Neural cell (in vitro differentiated cells): ENCODE measurements around the gene GGN. TPM values are rescaled to one million over a fixed set of nuclear protein-coding genes. Genes with fewer than 3 reads are reported as not detected.
A peak's percentile ranks its signal among the peaks of the same experiment; 100 is the strongest.

Experiments
- H2AFZ ChIP-seq: fragments of 200-600, 300-800 bp; sonication (generic), shearing (Covaris generic); 2 replicates; pipeline ENCODE4 v1.6.0; 2014; ENCODE audit warnings: low read depth, mild to moderate bottlenecking, antibody characterized with exemption, low read length, moderate library complexity
- H3F3A ChIP-seq: fragments of 200-600 bp; shearing (Covaris generic); 2 replicates; pipeline ENCODE4 v1.6.1; 2016; ENCODE audit warnings: mild to moderate bottlenecking, moderate library complexity, mixed read lengths, antibody characterized with exemption, low read length; ENCODE audit not compliant: insufficient read depth, poor library complexity, severe bottlenecking
- H3K27ac ChIP-seq: fragments of 200-600, 300-800 bp; sonication (generic), shearing (Covaris generic); 2 replicates; pipeline ENCODE4 v1.5.1; 2014; ENCODE audit warnings: mild to moderate bottlenecking, low read length, moderate library complexity
- H3K27me3 ChIP-seq: fragments of 300-800, 200-600 bp; sonication (generic), shearing (Covaris generic); 2 replicates; pipeline ENCODE4 v1.6.0; 2014; ENCODE audit warnings: mild to moderate bottlenecking, low read depth, low read length, moderate library complexity; ENCODE audit not compliant: insufficient read depth
- H3K36me3 ChIP-seq: fragments of 300-800, 200-600 bp; sonication (generic), shearing (Covaris generic); 2 replicates; pipeline ENCODE4 v1.5.1; 2014; ENCODE audit warnings: mild to moderate bottlenecking, antibody characterized with exemption, low read length, moderate library complexity; ENCODE audit not compliant: insufficient read depth
- H3K4me2 ChIP-seq: fragments of 300-800, 200-600 bp; sonication (generic), shearing (Covaris generic); 2 replicates; pipeline ENCODE4 v1.6.0; 2014; ENCODE audit warnings: mild to moderate bottlenecking, low read length
- H3K4me3 ChIP-seq: fragments of 300-800, 200-600 bp; sonication (generic), shearing (Covaris generic); 2 replicates; pipeline ENCODE4 v1.5.1; 2014; ENCODE audit warnings: mild to moderate bottlenecking, low read length, moderate library complexity
- H3K79me2 ChIP-seq: fragments of 200-600 bp; shearing (Covaris generic); replicated peaks from 2 replicates; pipeline ENCODE4 v1.6.0; 2014; ENCODE audit warnings: mild to moderate bottlenecking, low read length, moderate library complexity; ENCODE audit not compliant: insufficient read depth
- H3K9ac ChIP-seq: fragments of 300-800, 200-600 bp; sonication (generic), shearing (Covaris generic); 2 replicates; pipeline ENCODE4 v1.6.1; 2016; ENCODE audit warnings: mild to moderate bottlenecking, low read length, mixed read lengths
- H3K9me2 ChIP-seq: fragments of 200-600 bp; shearing (Covaris generic); 2 replicates; pipeline ENCODE4 v1.6.1; 2016; ENCODE audit warnings: mild to moderate bottlenecking, low read length, mixed read lengths; ENCODE audit not compliant: insufficient read depth
- H3K9me3 ChIP-seq: fragments of 200-600, 300-800 bp; sonication (generic), shearing (Covaris generic); 2 replicates; pipeline ENCODE4 v1.6.1; 2016; ENCODE audit warnings: mild to moderate bottlenecking, mixed run types, low read length, moderate library complexity, mixed read lengths
- H4K20me1 ChIP-seq: fragments of 200-600 bp; shearing (Covaris generic); 2 replicates; pipeline ENCODE4 v1.6.1; 2016; ENCODE audit warnings: mild to moderate bottlenecking, mixed run types; ENCODE audit not compliant: insufficient read depth
- EP300 ChIP-seq: fragments of 450-650 bp; conservative IDR thresholded peaks from 2 replicates; pipeline ENCODE4 v1.6.1; 2014; ENCODE audit warnings: antibody characterized with exemption, mild to moderate bottlenecking, moderate library complexity; ENCODE audit not compliant: poor library complexity, severe bottlenecking
- EZH2 ChIP-seq: fragments of 200-600, 300-800 bp; shearing (Covaris generic), sonication (generic); IDR thresholded peaks from 2 replicates; pipeline ENCODE4 v1.6.1; 2014; ENCODE audit warnings: antibody characterized with exemption, low read length, borderline replicate concordance, mild to moderate bottlenecking; ENCODE audit not compliant: insufficient read depth, poor library complexity, severe bottlenecking
- POLR2AphosphoS5 ChIP-seq: IDR thresholded peaks from 2 replicates; pipeline ENCODE4 v1.6.1; 2012
- REST ChIP-seq: IDR thresholded peaks from 2 replicates; pipeline ENCODE4 v1.6.1; 2012; ENCODE audit warnings: borderline replicate concordance
- SMC3 ChIP-seq: fragments of 450-650 bp; conservative IDR thresholded peaks from 2 replicates; pipeline ENCODE4 v1.6.1; 2014; ENCODE audit warnings: antibody characterized with exemption, mild to moderate bottlenecking, moderate library complexity; ENCODE audit not compliant: poor library complexity
- polyA plus RNA-seq: library from polyadenylated mRNA; depleted of rRNA; stranded (reverse); fragments of >200 nt; gene quantifications from 2 replicates; pipeline ENCODE4 v1.2.3, GENCODE V29; 2014
- TF ChIP-seq, protein P1 (sequence below): fragments of 450-650 bp; IDR thresholded peaks from 2 replicates; pipeline ENCODE4 v1.5.1; 2014; ENCODE audit warnings: antibody characterized with exemption, mild to moderate bottlenecking, moderate library complexity; ENCODE audit not compliant: poor library complexity, severe bottlenecking

The GGN gene
- polyA plus RNA-seq, 1 donor from 2014 or later = 0.21 TPM

DNA sequence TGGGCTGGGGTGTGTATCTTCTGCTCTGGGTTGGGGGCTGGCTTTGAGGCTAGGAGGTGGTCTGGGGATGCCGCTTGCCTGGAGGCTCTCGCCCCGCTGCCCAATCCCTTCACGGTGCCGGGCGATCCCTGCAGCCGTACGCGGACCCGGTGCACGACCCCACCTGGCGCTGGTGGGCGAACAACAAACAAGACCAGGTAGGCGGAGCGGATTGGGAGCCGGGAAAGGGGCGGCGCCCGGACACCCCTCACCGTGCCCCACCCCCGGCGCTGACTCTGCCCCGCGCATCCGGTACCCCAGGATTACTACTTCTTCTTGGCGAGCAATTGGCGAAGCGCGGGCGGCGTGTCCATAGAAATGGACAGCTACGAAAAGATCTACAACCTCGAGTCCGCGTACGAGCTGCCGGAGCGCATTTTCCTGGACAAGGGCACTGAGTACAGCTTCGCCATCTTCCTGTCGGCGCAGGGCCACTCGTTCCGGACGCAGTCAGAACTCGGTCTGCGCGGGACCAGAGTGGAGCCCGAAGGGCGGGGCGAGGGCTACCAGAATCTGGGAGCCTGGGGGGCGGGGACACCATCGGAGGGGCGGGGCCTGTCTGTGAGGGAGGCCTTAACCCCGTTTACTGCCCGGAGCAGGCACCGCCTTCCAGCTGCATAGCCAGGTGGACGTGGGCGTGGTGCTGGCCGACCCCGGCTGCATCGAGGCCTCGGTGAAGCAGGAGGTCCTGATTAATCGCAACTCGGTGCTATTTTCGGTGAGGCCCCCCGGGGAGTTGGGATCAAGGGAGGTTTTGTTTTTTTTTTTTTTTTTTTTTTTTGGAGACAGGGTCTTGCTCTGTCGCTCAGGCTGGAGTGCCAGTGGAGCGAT, 25.5 kb downstream of the GGN start:
- H3K9me3 ChIP-seq = no peaks in the 10 kb centered on the region
- TF ChIP-seq POLR2AphosphoS5 (peak; percentile 10), EP300 (no peak)
- H3K9ac ChIP-seq = peak overlapping the region; percentile 53
- H3K4me2 ChIP-seq = peak overlapping the region; percentile 78
- no peaks in the 10 kb centered on the region for H3K9me2 ChIP-seq
- peak overlapping the region; percentile 1 for H2AFZ ChIP-seq
- H3K36me3 ChIP-seq = no peaks in the 10 kb centered on the region
- H3F3A ChIP-seq = no peaks in the 10 kb centered on the region
- H3K27ac ChIP-seq = no peak overlapping the region
- peaks cover 23% of the 10 kb centered on the region for H3K27me3 ChIP-seq
- H3K79me2 ChIP-seq = no peaks in the 10 kb centered on the region
- peak overlapping the region; percentile 88 for H3K4me3 ChIP-seq
- no peaks in the 10 kb centered on the region for H4K20me1 ChIP-seq

- TF ChIP-seq, protein P1, sequence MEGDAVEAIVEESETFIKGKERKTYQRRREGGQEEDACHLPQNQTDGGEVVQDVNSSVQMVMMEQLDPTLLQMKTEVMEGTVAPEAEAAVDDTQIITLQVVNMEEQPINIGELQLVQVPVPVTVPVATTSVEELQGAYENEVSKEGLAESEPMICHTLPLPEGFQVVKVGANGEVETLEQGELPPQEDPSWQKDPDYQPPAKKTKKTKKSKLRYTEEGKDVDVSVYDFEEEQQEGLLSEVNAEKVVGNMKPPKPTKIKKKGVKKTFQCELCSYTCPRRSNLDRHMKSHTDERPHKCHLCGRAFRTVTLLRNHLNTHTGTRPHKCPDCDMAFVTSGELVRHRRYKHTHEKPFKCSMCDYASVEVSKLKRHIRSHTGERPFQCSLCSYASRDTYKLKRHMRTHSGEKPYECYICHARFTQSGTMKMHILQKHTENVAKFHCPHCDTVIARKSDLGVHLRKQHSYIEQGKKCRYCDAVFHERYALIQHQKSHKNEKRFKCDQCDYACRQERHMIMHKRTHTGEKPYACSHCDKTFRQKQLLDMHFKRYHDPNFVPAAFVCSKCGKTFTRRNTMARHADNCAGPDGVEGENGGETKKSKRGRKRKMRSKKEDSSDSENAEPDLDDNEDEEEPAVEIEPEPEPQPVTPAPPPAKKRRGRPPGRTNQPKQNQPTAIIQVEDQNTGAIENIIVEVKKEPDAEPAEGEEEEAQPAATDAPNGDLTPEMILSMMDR = peak; percentile 62
- TF ChIP-seq REST (no peak), POLR2AphosphoS5 (no peak), SMC3 (no peak), EZH2 (no peak)
- H3K27me3 ChIP-seq = peaks cover 23% of the 10 kb centered on the region
- peak overlapping the region; percentile 53 for H3K9ac ChIP-seq
- H3K36me3 ChIP-seq = no peaks in the 10 kb centered on the region
- H2AFZ ChIP-seq = no peak overlapping the region
- H3K9me2 ChIP-seq = no peaks in the 10 kb centered on the region
- no peak overlapping the region for H3K4me2 ChIP-seq
- H4K20me1 ChIP-seq = no peaks in the 10 kb centered on the region
- no peaks in the 10 kb centered on the region for H3K79me2 ChIP-seq
- no peaks in the 10 kb centered on the region for H3F3A ChIP-seq
- peak overlapping the region; percentile 88 for H3K4me3 ChIP-seq
- no peak overlapping the region for H3K27ac ChIP-seq
- H3K9me3 ChIP-seq = no peaks in the 10 kb centered on the region
These were observed 26.2 kb downstream of the GGN start for GRCh38 chr19:38361633-38362075.
